ENCODE data around the gene MMP21.

Gene MMP21

GRCh38 chr10:125726914-125727313 lies 48.7 kb downstream of the MMP21 start:
- H2AFZ ChIP-seq (ENCODE audit: low read depth): no peak overlapping the region
- no peaks in the 10 kb centered on the region for H3K27me3 ChIP-seq (ENCODE audit: insufficient read depth, low read depth)
- peaks cover 9% of the 10 kb centered on the region; the same call in 1 of the 2 replicates for H3K36me3 ChIP-seq (ENCODE audit: insufficient read depth)

GRCh38 chr10:125722811-125723210 lies 52.8 kb downstream of the MMP21 start:
- TF ChIP-seq CTCF (conservative IDR thresholded peaks at IDR 0.05; ENCODE audit: low read depth, low read length): no peak
- H3K9ac ChIP-seq: no peak overlapping the region
- peaks cover 9% of the 10 kb centered on the region; the same call in 1 of the 2 replicates for H3K36me3 ChIP-seq (ENCODE audit: insufficient read depth)
- H3K79me2 ChIP-seq (ENCODE audit: insufficient read depth, low read depth): peaks cover 18% of the 10 kb centered on the region
- H3K4me3 ChIP-seq (IDR thresholded peaks at IDR 0.05; ENCODE audit: insufficient read depth, low read depth, low read length): no peak overlapping the region
- no peak overlapping the region for H3K4me2 ChIP-seq
- H2AFZ ChIP-seq (ENCODE audit: low read depth): no peak overlapping the region
- no peak overlapping the region for H3K27ac ChIP-seq
- peaks cover 12% of the 10 kb centered on the region for H3K4me1 ChIP-seq (ENCODE audit: low read depth, poor library complexity, severe bottlenecking)
- H4K20me1 ChIP-seq (ENCODE audit: insufficient read depth): no peaks in the 10 kb centered on the region
- H3K27me3 ChIP-seq (ENCODE audit: insufficient read depth, low read depth): no peaks in the 10 kb centered on the region

More at GRCh38 chr10:125726914-125727313, 48.7 kb downstream of the MMP21 start:
- no peak overlapping the region for H3K4me3 ChIP-seq (IDR thresholded peaks at IDR 0.05; ENCODE audit: insufficient read depth, low read depth, low read length)
- no peaks in the 10 kb centered on the region for H3K79me2 ChIP-seq (ENCODE audit: insufficient read depth, low read depth)
- H3K4me1 ChIP-seq (ENCODE audit: low read depth, poor library complexity, severe bottlenecking): no peaks in the 10 kb centered on the region
- no peaks in the 10 kb centered on the region for H4K20me1 ChIP-seq (ENCODE audit: insufficient read depth)
- H3K9ac ChIP-seq: no peak overlapping the region
- H3K4me2 ChIP-seq: no peak overlapping the region
- no peak overlapping the region for H3K27ac ChIP-seq
- no peak for TF ChIP-seq CTCF (conservative IDR thresholded peaks at IDR 0.05; ENCODE audit: low read depth, low read length)

GRCh38 chr10:125721035-125721434 lies 54.6 kb downstream of the MMP21 start:
- Histone ChIP-seq H3K79me2 (ENCODE audit: insufficient read depth, low read depth) (peaks cover 18% of the 10 kb centered on the region), H3K27ac (no peak overlapping the region), H3K9ac (no peak overlapping the region), H3K4me1 (ENCODE audit: low read depth, poor library complexity, severe bottlenecking) (peaks cover 12% of the 10 kb centered on the region), H2AFZ (ENCODE audit: low read depth) (no peak overlapping the region), H3K36me3 (ENCODE audit: insufficient read depth) (0 out of 2 replicates have a peak, but pooled peaks cover 9% of the 10 kb centered on the region), H3K4me2 (peak overlapping the region; percentile 85), H3K4me3 (IDR thresholded peaks at IDR 0.05; ENCODE audit: insufficient read depth, low read depth, low read length) (no peak overlapping the region), H4K20me1 (ENCODE audit: insufficient read depth) (no peaks in the 10 kb centered on the region), H3K27me3 (ENCODE audit: insufficient read depth, low read depth) (no peaks in the 10 kb centered on the region)
- no peak for TF ChIP-seq CTCF (conservative IDR thresholded peaks at IDR 0.05; ENCODE audit: low read depth, low read length)

- Histone ChIP-seq H3K36me3 (ENCODE audit: insufficient read depth) (0 out of 2 replicates have a peak, but pooled peaks cover 9% of the 10 kb centered on the region), H3K9ac (peak overlapping the region; percentile 89), H2AFZ (ENCODE audit: low read depth) (peak overlapping the region; percentile 89), H3K4me1 (ENCODE audit: low read depth, poor library complexity, severe bottlenecking) (peaks cover 12% of the 10 kb centered on the region), H3K4me3 (IDR thresholded peaks at IDR 0.05; ENCODE audit: insufficient read depth, low read depth, low read length) (no peak overlapping the region), H3K27ac (peak overlapping the region; percentile 43), H3K4me2 (peak overlapping the region; percentile 85), H3K79me2 (ENCODE audit: insufficient read depth, low read depth) (peaks cover 18% of the 10 kb centered on the region), H3K27me3 (ENCODE audit: insufficient read depth, low read depth) (no peaks in the 10 kb centered on the region), H4K20me1 (ENCODE audit: insufficient read depth) (no peaks in the 10 kb centered on the region)
- no peak for TF ChIP-seq CTCF (conservative IDR thresholded peaks at IDR 0.05; ENCODE audit: low read depth, low read length)
Measured at GRCh38 chr10:125720002-125720382, 55.6 kb downstream of the MMP21 start.

Data from KMS-11 (cell line).